ENCODE measurements around the gene ACAA2. TPM values are rescaled to one million over a fixed set of nuclear protein-coding genes. Genes with fewer than 3 reads are reported as not detected.

The ACAA2 gene
- polyA plus RNA-seq, 3 donors from 2014 or later, result 181 to 426 (median 203) TPM

- peaks cover 0 to 5% (median 4%) of the 10 kb centered on the region in 3 donors for H3K27me3 Mint-ChIP-seq (ENCODE audit: low read depth in 3 of 3)
- peak; percentile 62 to 76 (median 64) for DNase-seq
- peaks cover 0 to 2% (median 0%) of the 10 kb centered on the region in 6 donors for H3K9me3 Mint-ChIP-seq
- peaks cover 0 to 3% (median 0%) of the 10 kb centered on the region in 3 donors for H3K36me3 Mint-ChIP-seq
- H3K27ac Mint-ChIP-seq, result peak overlapping the region in 5 of 6 donors; percentile 9 to 82 (median 23)
- H3K4me3 Mint-ChIP-seq, result peak overlapping the region; percentile 7 to 76 (median 70)
- H3K4me1 Mint-ChIP-seq, result peaks cover 16 to 21% of the 10 kb centered on the region in 2 donors
Observed at GRCh38 chr18:49751427-49752094, 61.8 kb downstream of the ACAA2 start.

DNA sequence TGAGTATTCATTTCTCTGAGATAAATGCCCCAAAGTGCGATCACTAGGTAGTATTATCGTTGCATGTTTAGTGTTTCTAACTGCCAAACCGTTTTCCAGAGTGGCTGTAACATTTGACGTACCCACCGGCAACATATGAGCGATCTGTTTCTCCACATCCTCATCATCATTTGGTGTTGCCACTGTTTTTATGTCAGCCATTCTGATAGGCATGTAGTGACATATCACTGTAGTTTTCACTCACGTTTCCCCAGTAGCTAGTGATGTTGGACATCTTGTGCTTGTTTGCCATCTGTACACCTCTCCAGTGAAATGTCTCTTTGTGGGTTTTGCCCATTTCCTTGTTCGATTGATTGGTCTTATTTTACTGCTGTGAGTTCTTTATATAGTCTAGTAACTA is 63.8 kb downstream of the ACAA2 start:
- peaks cover 0 to 3% (median 0%) of the 10 kb centered on the region in 3 donors for H3K36me3 Mint-ChIP-seq
- H3K4me1 Mint-ChIP-seq, result peaks cover 16 to 21% of the 10 kb centered on the region in 2 donors
- H3K9me3 Mint-ChIP-seq, result no peaks in the 10 kb centered on the region
- H3K27me3 Mint-ChIP-seq (ENCODE audit: low read depth in 3 of 3), result peaks cover 0 to 5% (median 4%) of the 10 kb centered on the region in 3 donors
- peak overlapping the region in 1 of 6 donors; percentile 42 for H3K27ac Mint-ChIP-seq
- H3K4me3 Mint-ChIP-seq, result no peak overlapping the region
- DNase-seq, result no peak

DNA sequence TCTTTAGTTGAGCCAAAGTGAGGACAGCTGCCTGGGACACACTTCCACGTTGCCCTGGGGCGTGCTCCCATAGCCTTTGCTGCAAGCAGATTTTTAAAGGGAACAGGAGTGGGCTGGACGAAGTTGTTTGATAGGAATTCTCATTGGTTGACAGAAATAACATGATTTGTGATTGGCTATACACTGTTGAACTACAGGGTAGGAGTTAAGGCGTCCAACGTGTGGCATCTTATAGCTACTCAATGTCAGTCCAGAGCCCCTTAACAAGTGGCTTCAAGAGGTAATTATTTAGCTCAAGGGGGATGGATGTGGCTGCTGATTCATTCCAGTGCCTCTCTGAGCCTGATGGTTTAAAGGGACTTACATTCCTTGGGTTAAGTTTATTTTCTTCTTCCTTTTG is 65.5 kb downstream of the ACAA2 start:
- DNase-seq, result no peak
- Mint-ChIP-seq H3K27me3 (ENCODE audit: low read depth in 3 of 3) (peaks cover 3 to 11% (median 5%) of the 10 kb centered on the region in 3 donors), H3K36me3 (no peaks in the 10 kb centered on the region), H3K4me1 (peaks cover 16 to 20% of the 10 kb centered on the region in 2 donors), H3K4me3 (no peak overlapping the region), H3K9me3 (no peaks in the 10 kb centered on the region), H3K27ac (no peak overlapping the region)

GRCh38 chr18:49745045-49746014 is 68.0 kb downstream of the ACAA2 start:
- Mint-ChIP-seq H3K9me3 (peaks cover 0 to 6% (median 0%) of the 10 kb centered on the region in 6 donors), H3K27me3 (ENCODE audit: low read depth in 3 of 3) (peaks cover 2 to 12% (median 3%) of the 10 kb centered on the region in 3 donors), H3K27ac (no peak overlapping the region), H3K4me1 (no peaks in the 10 kb centered on the region), H3K4me3 (no peak overlapping the region), H3K36me3 (no peaks in the 10 kb centered on the region)
- DNase-seq, result no peak

DNA sequence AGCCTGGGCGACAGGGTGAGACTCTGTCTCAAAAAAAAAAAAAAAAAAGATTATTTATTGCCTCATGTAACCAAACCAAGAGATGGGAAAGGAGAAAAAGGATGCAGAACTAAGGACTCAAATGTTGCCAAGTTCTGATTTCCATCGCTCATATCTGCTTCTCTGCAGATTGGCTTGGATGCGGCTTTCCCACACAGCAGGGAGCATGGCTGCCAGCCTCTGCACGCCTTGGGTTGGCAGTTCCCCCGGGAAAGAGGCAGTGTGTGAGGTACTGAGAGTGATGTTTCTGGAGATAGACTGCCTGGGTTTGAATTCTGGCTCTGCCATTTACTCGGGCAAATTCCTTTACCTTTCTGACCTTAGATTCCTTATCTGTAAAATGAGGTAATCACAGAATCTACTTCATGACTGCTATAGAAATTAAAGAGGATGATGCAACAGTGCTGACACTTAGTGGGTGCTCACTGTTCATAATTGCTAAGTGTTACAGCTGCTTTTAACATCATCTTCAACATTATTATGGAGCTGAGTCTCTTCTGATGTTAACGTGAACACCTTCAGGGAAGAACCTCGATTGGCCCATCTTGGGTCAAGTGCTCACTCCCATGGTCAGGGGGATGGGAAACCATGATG is 68.8 kb downstream of the ACAA2 start:
- Mint-ChIP-seq H3K4me3 (no peak overlapping the region), H3K27me3 (ENCODE audit: low read depth in 3 of 3) (peaks cover 3 to 12% (median 4%) of the 10 kb centered on the region in 3 donors), H3K9me3 (peaks cover 0 to 6% (median 0%) of the 10 kb centered on the region in 6 donors), H3K4me1 (no peaks in the 10 kb centered on the region), H3K36me3 (no peaks in the 10 kb centered on the region), H3K27ac (no peak overlapping the region)
- no peak for DNase-seq

- Mint-ChIP-seq H3K27me3 (ENCODE audit: low read depth in 3 of 3) (peaks cover 3 to 12% (median 4%) of the 10 kb centered on the region in 3 donors), H3K4me1 (no peaks in the 10 kb centered on the region), H3K4me3 (no peak overlapping the region), H3K36me3 (no peaks in the 10 kb centered on the region), H3K9me3 (peaks cover 0 to 6% (median 0%) of the 10 kb centered on the region in 6 donors), H3K27ac (no peak overlapping the region)
- no peak for DNase-seq
Observed at GRCh38 chr18:49743117-49743567, 70.2 kb downstream of the ACAA2 start.

GRCh38 chr18:49742316-49743116 is 70.8 kb downstream of the ACAA2 start:
- Mint-ChIP-seq H3K9me3 (peaks cover 0 to 6% (median 0%) of the 10 kb centered on the region in 6 donors), H3K36me3 (no peaks in the 10 kb centered on the region), H3K27me3 (ENCODE audit: low read depth in 3 of 3) (peaks cover 3 to 12% (median 4%) of the 10 kb centered on the region in 3 donors), H3K27ac (no peak overlapping the region), H3K4me3 (no peak overlapping the region), H3K4me1 (no peaks in the 10 kb centered on the region)
- no peak for DNase-seq

DNA sequence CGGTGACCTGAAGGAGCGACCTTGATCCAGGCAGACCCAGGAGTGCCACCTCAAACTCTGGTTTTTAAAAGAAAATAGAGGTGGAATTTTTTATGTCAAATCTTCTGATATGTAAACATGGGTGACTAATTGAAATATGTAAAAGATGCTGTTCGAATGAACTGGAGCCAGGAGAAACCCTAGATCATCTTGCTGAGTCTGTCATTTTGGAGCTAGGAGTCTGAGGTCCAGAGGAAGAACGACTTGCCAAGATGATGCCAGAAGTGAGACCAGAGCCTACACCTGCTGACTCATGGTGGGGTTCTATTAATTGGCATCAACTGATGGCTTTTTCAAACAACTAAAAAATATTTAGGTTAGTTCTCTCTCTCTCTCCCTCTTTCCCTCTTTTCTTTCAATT is 74.1 kb downstream of the ACAA2 start:
- Mint-ChIP-seq H3K9me3 (peaks cover 0 to 6% (median 0%) of the 10 kb centered on the region in 6 donors), H3K27ac (no peak overlapping the region), H3K36me3 (no peaks in the 10 kb centered on the region), H3K4me1 (no peaks in the 10 kb centered on the region), H3K4me3 (no peak overlapping the region), H3K27me3 (ENCODE audit: low read depth in 3 of 3) (peaks cover 3 to 17% (median 4%) of the 10 kb centered on the region in 3 donors)
- DNase-seq, result no peak

GRCh38 chr18:49738721-49739120 is 74.6 kb downstream of the ACAA2 start:
- DNase-seq, result no peak
- H3K27me3 Mint-ChIP-seq (ENCODE audit: low read depth in 3 of 3), result peaks cover 3 to 17% (median 4%) of the 10 kb centered on the region in 3 donors
- H3K4me3 Mint-ChIP-seq, result no peak overlapping the region
- H3K4me1 Mint-ChIP-seq, result no peaks in the 10 kb centered on the region
- peaks cover 0 to 6% (median 0%) of the 10 kb centered on the region in 6 donors for H3K9me3 Mint-ChIP-seq
- H3K36me3 Mint-ChIP-seq, result no peaks in the 10 kb centered on the region
- no peak overlapping the region for H3K27ac Mint-ChIP-seq

DNA sequence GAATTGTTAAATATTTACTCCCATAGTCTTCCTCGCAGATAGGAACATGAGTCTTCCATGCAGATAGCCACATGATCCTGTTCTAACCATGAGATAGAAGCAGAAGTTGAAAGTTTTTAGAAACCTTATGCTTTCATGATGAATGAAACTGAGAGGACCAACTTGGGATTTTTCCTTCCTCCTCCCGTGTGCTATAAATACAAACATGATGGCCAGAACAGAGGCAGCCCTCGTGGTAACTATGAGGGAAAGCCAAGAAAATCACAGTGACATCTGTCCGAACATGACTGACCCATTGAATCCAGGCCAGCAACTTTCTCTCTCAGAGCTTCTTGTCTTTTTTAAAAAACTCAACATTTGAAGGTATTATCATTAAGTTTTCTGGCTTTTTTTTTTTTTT is 78.5 kb downstream of the ACAA2 start:
- H3K4me3 Mint-ChIP-seq, result no peak overlapping the region
- H3K9me3 Mint-ChIP-seq, result no peaks in the 10 kb centered on the region
- H3K27me3 Mint-ChIP-seq (ENCODE audit: low read depth in 3 of 3), result peaks cover under 1 to 12% (median 5%) of the 10 kb centered on the region in 3 donors

DNA sequence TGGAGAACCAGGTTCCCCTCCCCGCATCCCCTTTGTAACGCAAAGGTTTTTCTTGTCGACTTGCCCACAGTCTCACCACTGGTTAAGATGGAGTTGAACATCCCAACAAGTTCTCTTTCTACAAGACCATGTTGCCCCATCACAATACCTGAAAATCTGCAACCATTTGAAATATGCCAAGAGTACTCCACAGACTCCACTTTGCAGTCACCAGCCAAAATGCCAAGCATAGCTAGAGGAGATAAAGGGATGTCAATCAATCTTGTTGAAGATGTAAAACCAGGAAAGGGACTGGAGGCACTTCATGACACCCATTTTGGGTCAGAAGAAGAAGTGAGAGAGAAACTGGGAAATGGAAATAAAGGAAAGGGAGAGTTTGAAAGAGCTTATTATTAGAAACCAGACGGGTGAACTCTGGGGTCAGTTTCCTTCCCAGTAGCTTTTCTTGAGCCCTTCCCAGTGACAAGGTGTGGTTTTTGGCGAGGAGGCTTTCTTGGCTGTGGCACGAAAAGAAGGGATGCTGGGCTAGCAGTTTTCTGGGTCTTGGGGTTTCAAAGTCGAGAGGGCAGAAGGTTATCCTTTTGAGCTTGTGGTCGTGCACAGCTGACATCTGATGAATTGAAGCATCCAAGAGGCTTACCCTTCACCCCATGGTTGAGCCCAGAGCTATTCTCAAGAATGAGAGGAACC is 79.3 kb downstream of the ACAA2 start:
- H3K27me3 Mint-ChIP-seq (ENCODE audit: low read depth in 3 of 3), result peaks cover 0 to 12% (median 5%) of the 10 kb centered on the region in 3 donors
- no peaks in the 10 kb centered on the region for H3K4me1 Mint-ChIP-seq
- H3K9me3 Mint-ChIP-seq, result no peaks in the 10 kb centered on the region
- no peak for DNase-seq
- no peak overlapping the region for H3K27ac Mint-ChIP-seq
- no peaks in the 10 kb centered on the region for H3K36me3 Mint-ChIP-seq
- no peak overlapping the region for H3K4me3 Mint-ChIP-seq

More for the DNA sequence above, 78.5 kb downstream of the ACAA2 start:
- no peak overlapping the region for H3K27ac Mint-ChIP-seq
- H3K4me1 Mint-ChIP-seq, result no peaks in the 10 kb centered on the region
- no peak for DNase-seq
- H3K36me3 Mint-ChIP-seq, result no peaks in the 10 kb centered on the region

DNA sequence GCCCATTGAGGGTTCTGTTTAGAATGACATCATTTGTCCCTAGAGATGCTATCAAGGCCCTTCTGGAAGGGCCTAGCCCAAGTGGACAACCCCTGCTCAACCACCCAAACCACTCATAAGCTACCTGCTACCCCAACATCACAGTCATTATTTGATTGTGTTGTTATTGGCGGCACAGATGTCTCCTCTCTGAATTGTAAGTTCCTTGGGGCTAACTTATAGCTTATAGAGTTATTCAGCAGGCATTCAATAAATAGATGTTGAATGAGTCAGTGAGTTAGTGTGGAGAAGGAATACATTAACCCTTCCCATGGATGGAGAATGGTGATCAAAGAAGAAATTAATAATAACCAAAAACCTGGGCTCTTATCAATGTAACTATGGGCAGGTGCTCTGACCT is 80.0 kb downstream of the ACAA2 start:
- peaks cover 0 to 12% (median 5%) of the 10 kb centered on the region in 3 donors for H3K27me3 Mint-ChIP-seq (ENCODE audit: low read depth in 3 of 3)
- H3K9me3 Mint-ChIP-seq, result no peaks in the 10 kb centered on the region
- H3K4me3 Mint-ChIP-seq, result no peak overlapping the region
- no peaks in the 10 kb centered on the region for H3K36me3 Mint-ChIP-seq
- no peak for DNase-seq
- no peaks in the 10 kb centered on the region for H3K4me1 Mint-ChIP-seq
- H3K27ac Mint-ChIP-seq, result no peak overlapping the region
